NT2/D1 (cell line): ENCODE measurements around the gene BTBD17.

ENCODE experiments used
- DNase-seq: peaks from one replicate; pipeline ENCODE4 v3.0.0-alpha.2; 2011; ENCODE audit warnings: low read depth, low spot score
- H3K27me3 ChIP-seq: 2 replicates; pipeline ENCODE4 v1.6.0; 2011; ENCODE audit warnings: mild to moderate bottlenecking; ENCODE audit not compliant: insufficient read length, insufficient read depth
- H3K36me3 ChIP-seq: 2 replicates; pipeline ENCODE4 v1.6.1; 2011; ENCODE audit warnings: mild to moderate bottlenecking, low read length, mixed read lengths; ENCODE audit not compliant: insufficient read depth, insufficient read length
- H3K4me1 ChIP-seq: 2 replicates; pipeline ENCODE4 v1.5.1; 2011; ENCODE audit not compliant: insufficient read depth, insufficient read length
- H3K4me3 ChIP-seq: 2 replicates; pipeline ENCODE4 v1.5.1; 2011; ENCODE audit warnings: low read depth; ENCODE audit not compliant: insufficient read length
- H3K9ac ChIP-seq: 2 replicates; pipeline ENCODE4 v1.6.0; 2011; ENCODE audit warnings: low read depth; ENCODE audit not compliant: insufficient read length
- H3K9me3 ChIP-seq: 2 replicates; pipeline ENCODE4 v1.5.1; 2011; ENCODE audit warnings: mild to moderate bottlenecking, low read length; ENCODE audit not compliant: insufficient read depth
- SUZ12 ChIP-seq: IDR thresholded peaks from 2 replicates; pipeline ENCODE4 v1.6.1; 2011; ENCODE audit not compliant: insufficient read length, insufficient read depth; ENCODE audit errors: extremely low read depth
- YY1 ChIP-seq: IDR thresholded peaks from 2 replicates; pipeline ENCODE4 v1.6.1; 2011; ENCODE audit not compliant: insufficient read length, insufficient read depth
- ZNF274 ChIP-seq: IDR thresholded peaks from 2 replicates; pipeline ENCODE4 v1.6.1; 2011; ENCODE audit warnings: mild to moderate bottlenecking, low read depth, low read length

The BTBD17 gene

DNA sequence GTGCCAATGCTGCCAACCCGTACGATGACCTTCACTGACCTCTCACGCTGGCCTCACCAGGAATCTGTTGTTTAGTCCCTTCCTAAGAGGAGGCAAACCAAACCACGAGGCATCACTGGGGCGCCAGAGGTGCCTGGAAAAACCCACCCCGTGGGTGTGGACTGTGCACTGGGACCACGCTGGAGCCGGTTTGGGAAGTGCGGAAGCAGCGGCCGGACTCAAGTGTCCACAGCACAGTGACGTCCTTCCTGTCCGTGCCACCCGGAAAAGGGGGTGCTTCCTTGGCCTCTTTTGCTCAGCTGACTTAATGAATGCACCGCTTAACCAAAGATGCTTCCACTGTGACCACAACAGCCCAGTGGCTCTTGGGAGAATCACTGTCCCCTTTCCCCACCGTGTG is 44.6 kb downstream of the BTBD17 start:
- Histone ChIP-seq H3K36me3 (no peaks in the 10 kb centered on the region), H3K4me3 (no peak overlapping the region), H3K4me1 (peaks cover 5% of the 10 kb centered on the region), H3K9me3 (0 out of 2 replicates have a peak, but pooled peaks cover 5% of the 10 kb centered on the region), H3K27me3 (peaks cover 15% of the 10 kb centered on the region), H3K9ac (no peak overlapping the region)
- DNase-seq, result no peak
- TF ChIP-seq SUZ12 (no peak), YY1 (no peak), ZNF274 (no peak)

DNA sequence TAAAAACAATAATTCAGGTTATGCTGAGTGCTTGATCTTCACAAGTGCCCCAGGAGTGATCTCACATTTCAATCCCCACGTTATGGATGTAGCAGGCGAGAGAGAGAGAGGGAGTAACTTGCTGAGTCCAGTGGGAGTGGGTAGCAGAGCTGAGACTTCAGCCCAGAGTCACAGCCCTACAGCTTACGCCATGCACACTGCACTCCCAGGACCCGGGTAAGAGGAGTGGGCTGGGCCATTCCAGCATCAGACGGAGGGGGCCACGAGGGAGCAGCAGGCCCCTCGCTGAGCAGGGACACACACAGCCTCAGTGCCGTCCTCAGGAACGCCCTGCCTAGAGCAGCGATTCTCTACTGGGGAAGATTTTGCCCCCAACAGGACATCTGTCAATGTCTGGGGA is 45.4 kb downstream of the BTBD17 start:
- no peak for DNase-seq
- peaks cover 5% of the 10 kb centered on the region for H3K4me1 ChIP-seq
- TF ChIP-seq YY1 (no peak), SUZ12 (no peak), ZNF274 (no peak)
- H3K36me3 ChIP-seq, result no peaks in the 10 kb centered on the region
- H3K4me3 ChIP-seq, result no peak overlapping the region
- H3K9me3 ChIP-seq, result 0 out of 2 replicates have a peak, but pooled peaks cover 5% of the 10 kb centered on the region
- H3K9ac ChIP-seq, result no peak overlapping the region
- H3K27me3 ChIP-seq, result peaks cover 8% of the 10 kb centered on the region

DNA sequence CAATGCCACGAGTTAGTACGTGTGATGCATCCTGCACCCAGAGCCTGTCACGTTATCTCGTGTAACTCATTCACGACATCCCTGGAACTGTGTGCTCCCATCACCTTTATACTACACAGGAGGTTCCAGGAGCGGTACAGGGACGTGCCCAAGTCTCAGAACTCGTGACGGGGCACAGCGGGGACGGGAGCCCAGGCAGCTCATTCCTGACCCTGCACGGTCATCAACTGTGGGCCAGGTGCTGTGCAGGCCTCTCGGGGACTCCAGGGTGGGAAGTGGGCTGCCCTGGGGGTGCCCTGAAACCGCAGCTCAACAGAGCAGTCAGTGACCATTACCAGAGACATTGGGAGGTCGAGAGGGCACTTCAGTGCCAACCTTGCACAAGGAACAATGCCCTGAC is 46.8 kb downstream of the BTBD17 start:
- TF ChIP-seq ZNF274 (no peak), SUZ12 (no peak), YY1 (no peak)
- Histone ChIP-seq H3K36me3 (no peaks in the 10 kb centered on the region), H3K9me3 (0 out of 2 replicates have a peak, but pooled peaks cover 5% of the 10 kb centered on the region), H3K27me3 (peaks cover 5% of the 10 kb centered on the region), H3K4me1 (peaks cover 5% of the 10 kb centered on the region), H3K4me3 (no peak overlapping the region), H3K9ac (no peak overlapping the region)
- DNase-seq, result no peak

DNA sequence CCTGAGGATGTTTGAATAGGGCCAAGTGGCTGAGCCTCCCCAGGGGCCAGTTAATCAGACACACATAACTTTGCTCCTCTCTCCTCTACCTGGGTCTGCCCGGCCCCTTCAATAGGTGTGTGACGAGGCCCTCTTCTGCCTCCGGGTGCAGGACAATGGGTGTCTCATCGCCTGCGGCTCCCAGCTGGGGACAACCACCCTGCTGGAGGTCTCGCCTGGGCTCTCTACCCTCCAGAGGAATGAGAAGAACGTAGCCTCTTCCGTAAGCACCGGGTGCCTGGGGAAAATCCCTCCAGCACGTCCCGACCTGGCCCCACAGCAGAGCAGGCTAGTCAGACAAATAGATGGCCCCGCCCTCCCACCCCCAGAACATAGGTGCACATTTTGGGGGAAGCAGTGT is 51.8 kb downstream of the BTBD17 start:
- H3K9ac ChIP-seq, result no peak overlapping the region
- no peak for TF ChIP-seq YY1
- TF ChIP-seq SUZ12, result no peak
- no peak for TF ChIP-seq ZNF274
- 0 out of 2 replicates have a peak, but pooled peaks cover 5% of the 10 kb centered on the region for H3K9me3 ChIP-seq
- H3K27me3 ChIP-seq, result peaks cover 5% of the 10 kb centered on the region
- H3K4me3 ChIP-seq, result no peak overlapping the region
- no peak for DNase-seq
- no peaks in the 10 kb centered on the region for H3K4me1 ChIP-seq
- H3K36me3 ChIP-seq, result no peaks in the 10 kb centered on the region

DNA sequence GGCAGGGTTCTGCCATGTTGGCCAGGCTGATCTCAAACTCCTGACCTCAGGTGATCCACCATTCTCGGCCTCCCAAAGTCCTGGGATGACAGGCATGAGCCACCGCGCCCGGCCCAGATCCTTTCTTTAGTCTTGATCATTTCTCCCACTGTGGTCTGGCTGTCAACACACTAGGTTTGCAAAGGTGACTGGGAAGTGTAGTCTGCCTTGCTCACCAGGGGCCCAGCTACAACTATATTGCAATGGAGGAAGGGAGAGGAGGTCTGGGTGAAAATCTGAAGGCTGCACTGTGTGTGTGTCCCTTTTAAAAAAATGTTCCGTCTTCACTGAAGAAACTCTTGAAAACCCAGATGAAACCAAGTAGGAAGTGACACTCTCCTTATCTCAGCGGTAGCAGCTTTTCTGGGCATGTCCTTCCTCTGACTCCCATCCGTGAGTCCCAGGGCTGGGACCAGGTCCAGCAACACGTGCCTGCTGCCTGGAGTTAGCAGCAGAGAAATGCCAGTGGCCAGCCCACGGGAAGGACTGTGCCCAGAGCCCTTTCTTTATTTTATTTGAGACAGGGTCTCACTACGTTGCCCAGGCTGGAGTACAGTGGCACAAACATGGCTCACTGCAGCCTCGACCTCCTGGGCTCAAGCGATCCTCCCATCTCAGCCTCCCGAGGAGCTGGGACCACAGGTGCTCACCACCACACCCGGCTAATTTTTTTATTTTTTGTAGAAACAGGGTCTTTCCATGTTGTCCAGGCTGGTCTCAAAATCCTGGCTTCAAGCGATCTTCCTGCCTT is 53.5 kb downstream of the BTBD17 start:
- no peak for DNase-seq
- Histone ChIP-seq H3K27me3 (peaks cover 5% of the 10 kb centered on the region), H3K4me3 (no peak overlapping the region), H3K9me3 (0 out of 2 replicates have a peak, but pooled peaks cover 5% of the 10 kb centered on the region), H3K36me3 (no peaks in the 10 kb centered on the region), H3K4me1 (peaks cover 4% of the 10 kb centered on the region), H3K9ac (no peak overlapping the region)
- TF ChIP-seq ZNF274 (no peak), SUZ12 (no peak), YY1 (no peak)
